BLaER1 (cell line): ENCODE results near the gene FUT8.

ENCODE experiments used
- H3K27ac ChIP-seq: shearing (Covaris generic); formaldehyde crosslinking; 2 replicates; pipeline ENCODE4 v1.8.1; 2022
- H3K27me3 ChIP-seq: shearing (Covaris generic); formaldehyde crosslinking; 2 replicates; pipeline ENCODE4 v1.8.1; 2022
- H3K36me3 ChIP-seq: shearing (Covaris generic); formaldehyde crosslinking; 2 replicates; pipeline ENCODE4 v1.8.1; 2022
- H3K4me1 ChIP-seq: shearing (Covaris generic); formaldehyde crosslinking; 2 replicates; pipeline ENCODE4 v1.8.1; 2022
- H3K4me2 ChIP-seq: shearing (Covaris generic); formaldehyde crosslinking; 2 replicates; pipeline ENCODE4 v1.8.1; 2022
- H3K4me3 ChIP-seq: shearing (Covaris generic); formaldehyde crosslinking; 2 replicates; pipeline ENCODE4 v1.8.1; 2022
- H3K9ac ChIP-seq: shearing (Covaris generic); formaldehyde crosslinking; 2 replicates; pipeline ENCODE4 v1.8.1; 2022
- H3K9me3 ChIP-seq: shearing (Covaris generic); formaldehyde crosslinking; 2 replicates; pipeline ENCODE4 v1.8.1; 2022
- H4K20me1 ChIP-seq: shearing (Covaris generic); formaldehyde crosslinking; 2 replicates; pipeline ENCODE4 v1.8.1; 2022
- Cebpa-rat ChIP-seq: shearing (Covaris generic); IDR thresholded peaks from 2 replicates; pipeline ENCODE4 v1.8.1; 2022

Gene FUT8

DNA sequence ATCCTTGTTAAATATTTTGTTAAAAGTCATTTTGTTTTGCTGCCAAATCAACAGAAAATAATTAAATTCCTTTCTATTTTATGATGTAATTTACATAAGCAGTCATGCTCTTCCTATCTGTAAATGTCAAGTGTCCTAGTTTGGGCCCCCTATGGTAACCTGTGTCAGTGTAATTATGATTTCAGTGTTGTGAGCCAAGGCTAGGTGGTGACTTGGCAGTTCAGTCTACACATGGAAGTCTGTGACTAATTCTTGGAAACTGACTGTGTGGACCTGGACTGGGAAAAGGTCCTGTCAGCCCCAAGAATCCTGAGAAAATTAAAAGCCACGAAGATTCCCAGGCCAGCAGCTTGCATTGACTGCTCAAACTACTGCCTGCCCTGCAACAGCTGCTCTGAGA lies 371.0 kb downstream of the FUT8 start:
- Histone ChIP-seq H3K4me3 (no peak overlapping the region), H3K4me1 (peaks cover 8% of the 10 kb centered on the region), H3K9ac (no peak overlapping the region), H4K20me1 (no peaks in the 10 kb centered on the region), H3K36me3 (no peaks in the 10 kb centered on the region), H3K9me3 (no peaks in the 10 kb centered on the region), H3K27ac (no peak overlapping the region), H3K27me3 (no peaks in the 10 kb centered on the region), H3K4me2 (no peak overlapping the region)
- TF ChIP-seq Cebpa-rat, result no peak

DNA sequence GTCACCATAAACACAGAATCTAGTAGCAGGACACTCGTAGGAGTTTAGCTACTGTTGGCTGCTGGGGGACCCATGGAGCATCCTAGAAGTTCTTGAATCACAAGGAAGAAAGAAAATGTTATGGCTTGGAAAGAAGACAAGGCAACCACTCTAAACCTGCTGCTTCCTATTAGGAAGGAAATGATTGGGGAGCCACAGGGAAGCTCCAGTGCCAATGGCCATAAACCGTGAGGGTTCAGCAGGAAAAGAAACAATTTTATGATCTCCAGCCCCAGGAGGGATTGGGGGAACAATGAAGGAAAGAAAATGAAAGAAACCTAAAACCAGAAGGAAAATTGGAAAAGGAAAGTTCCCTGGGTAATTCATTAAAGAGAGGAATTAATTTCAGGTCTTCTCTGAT lies 372.0 kb downstream of the FUT8 start:
- no peak for TF ChIP-seq Cebpa-rat
- Histone ChIP-seq H3K9me3 (no peaks in the 10 kb centered on the region), H3K4me1 (peaks cover 8% of the 10 kb centered on the region), H3K27me3 (no peaks in the 10 kb centered on the region), H3K36me3 (no peaks in the 10 kb centered on the region), H3K9ac (no peak overlapping the region), H4K20me1 (no peaks in the 10 kb centered on the region), H3K4me2 (no peak overlapping the region), H3K4me3 (no peak overlapping the region), H3K27ac (no peak overlapping the region)

DNA sequence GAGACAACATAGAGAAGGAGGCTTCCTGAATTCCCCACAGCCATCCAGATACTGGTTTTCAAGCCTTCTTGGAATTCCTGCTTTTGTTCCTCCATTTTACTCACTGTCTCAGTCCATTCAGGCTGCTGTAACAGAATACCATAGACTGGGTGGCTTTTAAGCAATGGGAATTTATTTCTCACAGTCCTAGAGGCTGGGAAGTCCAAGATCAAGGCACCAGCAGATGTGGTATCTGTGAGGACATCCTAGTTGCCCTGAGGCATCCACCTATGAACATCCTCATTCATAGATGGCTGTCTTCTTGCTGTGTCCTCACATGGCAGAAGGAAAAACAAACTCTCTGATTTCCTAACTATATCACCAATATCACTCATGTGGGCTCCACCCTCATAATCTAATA lies 374.9 kb downstream of the FUT8 start:
- Histone ChIP-seq H3K27me3 (no peaks in the 10 kb centered on the region), H3K9ac (no peak overlapping the region), H3K4me3 (no peak overlapping the region), H3K9me3 (no peaks in the 10 kb centered on the region), H3K27ac (no peak overlapping the region), H3K36me3 (no peaks in the 10 kb centered on the region), H3K4me2 (no peak overlapping the region), H3K4me1 (peaks cover 20% of the 10 kb centered on the region), H4K20me1 (peaks cover 10% of the 10 kb centered on the region; the same call in 1 of the 2 replicates)
- TF ChIP-seq Cebpa-rat, result no peak

- Histone ChIP-seq H3K27me3 (0 out of 2 replicates have a peak, but pooled peaks cover 7% of the 10 kb centered on the region), H3K36me3 (no peaks in the 10 kb centered on the region), H3K4me3 (no peak overlapping the region), H3K9me3 (no peaks in the 10 kb centered on the region), H3K9ac (no peak overlapping the region), H3K27ac (no peak overlapping the region), H3K4me2 (no peak overlapping the region), H3K4me1 (peaks cover 27% of the 10 kb centered on the region), H4K20me1 (peaks cover 10% of the 10 kb centered on the region; the same call in 1 of the 2 replicates)
- TF ChIP-seq Cebpa-rat, result no peak
Measured at GRCh38 chr14:65788876-65789275, 376.3 kb downstream of the FUT8 start.

GRCh38 chr14:65789363-65789762 lies 376.8 kb downstream of the FUT8 start:
- no peak overlapping the region for H3K27ac ChIP-seq
- peaks cover 10% of the 10 kb centered on the region; the same call in 1 of the 2 replicates for H4K20me1 ChIP-seq

DNA sequence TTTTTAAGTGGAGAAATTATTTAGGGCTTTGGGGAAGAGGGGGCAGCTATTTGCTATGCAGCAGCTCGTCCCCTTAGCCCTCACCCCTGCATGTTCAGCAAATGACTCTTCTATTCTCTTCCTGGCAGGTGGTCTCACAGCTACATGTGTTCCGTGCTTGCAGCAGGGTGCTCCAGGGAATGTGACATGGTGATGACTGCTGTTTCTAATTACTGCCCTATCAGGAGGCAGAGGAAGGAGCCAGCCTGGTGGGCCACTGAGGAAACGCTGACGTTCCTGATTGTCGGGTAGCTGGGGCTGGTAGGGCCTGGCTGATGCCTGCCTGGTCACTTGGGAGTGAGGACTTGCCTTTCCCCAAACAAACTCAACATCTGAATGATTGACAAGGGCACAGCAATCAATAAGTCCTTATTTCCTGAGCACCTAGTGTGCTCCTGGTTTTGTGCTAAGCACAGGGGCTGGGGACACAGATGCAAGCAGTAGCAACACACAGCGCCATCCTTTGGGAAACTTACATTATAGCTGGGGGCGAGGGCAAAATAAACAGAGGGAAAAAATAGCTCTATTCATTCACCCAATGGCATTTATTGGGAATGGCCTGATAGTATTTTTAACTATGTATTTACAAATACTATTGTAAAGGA lies 377.8 kb downstream of the FUT8 start:
- no peak overlapping the region for H3K9ac ChIP-seq
- peaks cover 10% of the 10 kb centered on the region; the same call in 1 of the 2 replicates for H4K20me1 ChIP-seq
- no peak overlapping the region for H3K27ac ChIP-seq
- H3K4me1 ChIP-seq, result peaks cover 27% of the 10 kb centered on the region
- H3K4me2 ChIP-seq, result no peak overlapping the region
- no peaks in the 10 kb centered on the region for H3K9me3 ChIP-seq
- no peaks in the 10 kb centered on the region for H3K36me3 ChIP-seq
- H3K4me3 ChIP-seq, result no peak overlapping the region
- TF ChIP-seq Cebpa-rat, result no peak
- H3K27me3 ChIP-seq, result 0 out of 2 replicates have a peak, but pooled peaks cover 7% of the 10 kb centered on the region

More at GRCh38 chr14:65789363-65789762, 376.8 kb downstream of the FUT8 start:
- Histone ChIP-seq H3K4me3 (no peak overlapping the region), H3K27me3 (0 out of 2 replicates have a peak, but pooled peaks cover 7% of the 10 kb centered on the region), H3K36me3 (no peaks in the 10 kb centered on the region), H3K4me2 (no peak overlapping the region), H3K9ac (no peak overlapping the region), H3K9me3 (no peaks in the 10 kb centered on the region), H3K4me1 (peaks cover 27% of the 10 kb centered on the region)
- TF ChIP-seq Cebpa-rat, result no peak

- H3K36me3 ChIP-seq, result no peaks in the 10 kb centered on the region
- peak overlapping the region; percentile 66 for H3K4me2 ChIP-seq
- 0 out of 2 replicates have a peak, but pooled peaks cover 7% of the 10 kb centered on the region for H3K27me3 ChIP-seq
- H3K4me1 ChIP-seq, result peaks cover 26% of the 10 kb centered on the region
- H3K9ac ChIP-seq, result no peak overlapping the region
- H3K27ac ChIP-seq, result no peak overlapping the region
- H3K9me3 ChIP-seq, result no peaks in the 10 kb centered on the region
- no peak for TF ChIP-seq Cebpa-rat
- no peak overlapping the region for H3K4me3 ChIP-seq
- H4K20me1 ChIP-seq, result peaks cover 10% of the 10 kb centered on the region; the same call in 1 of the 2 replicates
Measured at GRCh38 chr14:65791191-65791981, 378.9 kb downstream of the FUT8 start.

DNA sequence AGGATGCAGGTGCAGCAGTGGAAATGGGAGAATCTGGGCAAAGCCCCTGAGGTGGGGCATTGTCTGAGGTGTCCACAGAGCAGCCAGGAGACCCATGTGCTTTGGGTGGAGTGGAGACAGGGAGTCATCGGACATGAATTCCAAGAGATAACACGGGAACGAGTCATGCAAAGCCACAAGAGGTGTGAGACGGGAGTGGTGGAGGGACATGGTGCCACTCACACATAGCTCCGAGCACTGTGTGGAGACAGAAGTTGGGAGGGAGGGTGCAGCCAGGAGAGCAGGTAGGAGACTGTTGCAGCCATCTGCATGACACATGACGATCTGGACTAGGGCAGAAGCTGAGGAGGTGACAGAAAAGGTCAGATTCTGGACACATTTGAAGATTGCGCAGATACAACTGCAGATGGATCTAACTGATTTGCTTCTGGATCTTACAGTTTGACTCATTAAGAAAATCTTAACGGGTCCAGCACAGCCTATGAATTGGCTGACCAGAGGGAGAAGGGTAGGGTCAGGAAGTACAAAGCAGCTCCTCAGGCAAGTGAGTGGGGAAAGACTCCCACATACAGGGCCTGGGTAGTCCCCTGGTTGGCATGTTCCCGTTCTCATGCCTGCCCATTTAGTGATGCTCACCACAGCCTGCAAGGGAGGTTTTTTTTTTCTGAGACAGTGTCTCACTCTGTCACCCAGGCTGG lies 379.8 kb downstream of the FUT8 start:
- no peak for TF ChIP-seq Cebpa-rat
- Histone ChIP-seq H3K4me1 (peaks cover 19% of the 10 kb centered on the region), H3K27ac (no peak overlapping the region), H3K9me3 (no peaks in the 10 kb centered on the region), H3K4me2 (peak overlapping the region; percentile 66), H3K27me3 (0 out of 2 replicates have a peak, but pooled peaks cover 7% of the 10 kb centered on the region), H3K9ac (no peak overlapping the region), H3K4me3 (no peak overlapping the region), H3K36me3 (no peaks in the 10 kb centered on the region), H4K20me1 (peaks cover 10% of the 10 kb centered on the region; the same call in 1 of the 2 replicates)
